Natural killer cell (primary cell): ENCODE results near the gene LRRFIP2. TPM values are rescaled to one million over a fixed set of nuclear protein-coding genes. Genes with fewer than 3 reads are reported as not detected.
"Not testable (repeated sequence)": the region's sequence is repeated elsewhere in the genome, so short reads cannot be mapped to it uniquely, and the experiment has no call there.

ENCODE experiments used
- ATAC-seq, 3 donors: fragments of 150-1000 bp in 2 of 3; fragments of 200-7000 bp in 1 of 3; cut with Tn5 transposase; 1 replicate in 1 of 3; 2 replicates in 2 of 3; pipeline ENCODE4 v1.10.0; 2021; ENCODE audit warnings: mild to moderate bottlenecking in 2 of 3, moderate library complexity in 2 of 3
- DNase-seq, 2 donors: peaks; one replicate each; pipeline versions ENCODE4 v3.0.0 to v3.0.0-alpha.2; 2013 to 2021; ENCODE audit warnings: mixed read lengths in 1 of 2
- H3K27ac ChIP-seq: one replicate; pipeline ENCODE4 v1.5.1; 2013; ENCODE audit warnings: mild to moderate bottlenecking, low read length
- H3K27me3 ChIP-seq: one replicate; pipeline ENCODE4 v1.6.1; 2013; ENCODE audit warnings: low read length; ENCODE audit not compliant: control insufficient read depth, insufficient read depth
- H3K36me3 ChIP-seq: one replicate; pipeline ENCODE4 v1.6.1; 2013; ENCODE audit warnings: low read length; ENCODE audit not compliant: control insufficient read depth, insufficient read depth
- H3K4me1 ChIP-seq: one replicate; pipeline ENCODE4 v1.6.1; 2013; ENCODE audit warnings: low read length; ENCODE audit not compliant: control insufficient read depth, insufficient read depth
- H3K4me3 ChIP-seq: one replicate; pipeline ENCODE4 v1.5.1; 2013; ENCODE audit warnings: low read length
- H3K9me3 ChIP-seq: one replicate; pipeline ENCODE4 v1.6.1; 2013; ENCODE audit warnings: low read length; ENCODE audit not compliant: control insufficient read depth, insufficient read depth
- H3K27ac Mint-ChIP-seq, 2 donors: one replicate each; pipeline ENCODE4 v1.8.0; 2022; ENCODE audit warnings: mild to moderate bottlenecking in 2 of 2, mixed read lengths in 2 of 2, moderate library complexity in 1 of 2
- H3K27me3 Mint-ChIP-seq, 2 donors: one replicate each; pipeline ENCODE4 v1.8.0; 2022; ENCODE audit warnings: low read depth in 2 of 2, mixed read lengths in 2 of 2
- H3K36me3 Mint-ChIP-seq: one replicate; pipeline ENCODE4 v1.8.0; 2022; ENCODE audit warnings: mixed read lengths
- H3K4me1 Mint-ChIP-seq, 2 donors: one replicate each; pipeline ENCODE4 v1.8.0; 2022; ENCODE audit warnings: mixed read lengths in 2 of 2
- H3K4me3 Mint-ChIP-seq: one replicate; pipeline ENCODE4 v1.8.0; 2022; ENCODE audit warnings: mild to moderate bottlenecking, moderate library complexity, mixed read lengths
- H3K9me3 Mint-ChIP-seq, 2 donors: one replicate each; pipeline ENCODE4 v1.8.0; 2022; ENCODE audit warnings: mixed read lengths in 2 of 2
- CTCF ChIP-seq: fragments of 200-600 bp; IDR thresholded peaks from one replicate; pipeline ENCODE4 v1.8.0; 2022; ENCODE audit warnings: antibody characterized with exemption
- WGBS: methylation state at CpG from one replicate; pipeline ENCODE4 v1.1.7; 2013; ENCODE audit warnings: missing lambda C conversion rate; ENCODE audit not compliant: insufficient coverage; 5-methylcytosine and 5-hydroxymethylcytosine counted together
- intact Hi-C: fragments of 100-400 bp; cut with micrococcal nuclease; formaldehyde crosslinking; loops from one replicate; pipeline ENCODE4 v1.14.2; 2022
- total RNA-seq, 4 donors: library from RNA; stranded (reverse); fragments of 120-200 nt in 1 of 4; gene quantifications; one replicate each; pipeline versions ENCODE4 v1.2.3 to v1.2.4, GENCODE V29; 2013 to 2022

LRRFIP2 gene
- total RNA-seq, 3 donors from 2014 or later (not counting 1 experiment from before 2014, with no cell fraction given), result 49.0 to 86.1 (median 66.0) TPM

- no peaks in the 10 kb centered on the region for H3K36me3 Mint-ChIP-seq
- H3K4me1 Mint-ChIP-seq, result peaks cover 26 to 39% of the 10 kb centered on the region in 2 donors
- no peaks in the 10 kb centered on the region for H3K27me3 Mint-ChIP-seq
- Histone ChIP-seq H3K27me3 (no peaks in the 10 kb centered on the region), H3K27ac (peak overlapping the region; percentile 55), H3K36me3 (no peaks in the 10 kb centered on the region), H3K4me3 (no peak overlapping the region), H3K4me1 (peaks cover 39% of the 10 kb centered on the region), H3K9me3 (no peaks in the 10 kb centered on the region)
- DNase-seq, result peak in 1 of 2 donors; percentile 68
- 53% methylated on average over 3 of the region's 3 CpGs for WGBS
- TF ChIP-seq CTCF, result no peak
- H3K9me3 Mint-ChIP-seq, result no peaks in the 10 kb centered on the region
- H3K27ac Mint-ChIP-seq, result peak overlapping the region; percentile 67 to 84
- intact Hi-C loops, result no loop called here
- ATAC-seq, result peak; percentile 70 to 77 (median 71)
- H3K4me3 Mint-ChIP-seq, result peak overlapping the region; percentile 73
Measured at GRCh38 chr3:37216597-37217097, 42.3 kb upstream of the LRRFIP2 start.

GRCh38 chr3:37214076-37214475, 39.7 kb upstream of the LRRFIP2 start:
- WGBS, result 76% methylated on average over 3 of the region's 3 CpGs
- Mint-ChIP-seq H3K27ac (peak overlapping the region; percentile 43 to 84), H3K4me3 (no peak overlapping the region), H3K9me3 (no peaks in the 10 kb centered on the region), H3K4me1 (peaks cover 22 to 35% of the 10 kb centered on the region in 2 donors), H3K27me3 (no peaks in the 10 kb centered on the region), H3K36me3 (no peaks in the 10 kb centered on the region)
- intact Hi-C loops, result no loop called here
- no peak for ATAC-seq
- no peak overlapping the region for H3K4me3 ChIP-seq
- H3K27me3 ChIP-seq, result no peaks in the 10 kb centered on the region
- H3K27ac ChIP-seq, result no peak overlapping the region
- no peaks in the 10 kb centered on the region for H3K36me3 ChIP-seq
- H3K4me1 ChIP-seq, result peaks cover 35% of the 10 kb centered on the region
- TF ChIP-seq CTCF, result no peak
- DNase-seq, result no peak
- no peaks in the 10 kb centered on the region for H3K9me3 ChIP-seq

- Mint-ChIP-seq H3K4me3 (no peak overlapping the region), H3K27ac (no peak overlapping the region), H3K36me3 (no peaks in the 10 kb centered on the region), H3K4me1 (no peaks in the 10 kb centered on the region), H3K9me3 (no peaks in the 10 kb centered on the region), H3K27me3 (no peaks in the 10 kb centered on the region)
- Histone ChIP-seq H3K36me3 (no peaks in the 10 kb centered on the region), H3K4me3 (no peak overlapping the region), H3K27me3 (no peaks in the 10 kb centered on the region), H3K9me3 (no peaks in the 10 kb centered on the region), H3K27ac (no peak overlapping the region), H3K4me1 (peaks cover under 1% of the 10 kb centered on the region)
- 97% methylated on average over 2 of the region's 4 CpGs for WGBS
- ATAC-seq (no peak), DNase-seq (no peak)
- no peak for TF ChIP-seq CTCF
- intact Hi-C loops, result no loop called here
Measured at GRCh38 chr3:37210230-37210629, 35.8 kb upstream of the LRRFIP2 start.

- H3K36me3 Mint-ChIP-seq, H3K27me3 ChIP-seq, H3K4me3 ChIP-seq, H3K4me1 Mint-ChIP-seq, H3K9me3 Mint-ChIP-seq, ATAC-seq, H3K9me3 ChIP-seq, H3K4me1 ChIP-seq, H3K27ac Mint-ChIP-seq, H3K27ac ChIP-seq, H3K27me3 Mint-ChIP-seq, H3K36me3 ChIP-seq, DNase-seq, intact Hi-C loops, H3K4me3 Mint-ChIP-seq: not testable (repeated sequence)
- WGBS, result 88% methylated on average over 3 of the region's 3 CpGs
Measured at GRCh38 chr3:37208576-37208975, 34.2 kb upstream of the LRRFIP2 start.

- ATAC-seq, H3K27ac ChIP-seq, H3K36me3 Mint-ChIP-seq, H3K4me1 ChIP-seq, H3K27me3 Mint-ChIP-seq, H3K4me3 Mint-ChIP-seq, intact Hi-C loops, H3K27ac Mint-ChIP-seq, H3K36me3 ChIP-seq, H3K4me3 ChIP-seq, H3K9me3 Mint-ChIP-seq, H3K4me1 Mint-ChIP-seq, DNase-seq, H3K27me3 ChIP-seq, H3K9me3 ChIP-seq: not testable (repeated sequence)
- 96% methylated on average over 2 of the region's 3 CpGs for WGBS
Measured at GRCh38 chr3:37208008-37208407, 33.6 kb upstream of the LRRFIP2 start.

GRCh38 chr3:37206041-37206440, 31.7 kb upstream of the LRRFIP2 start:
- intact Hi-C loops, DNase-seq, H3K36me3 Mint-ChIP-seq: not testable (repeated sequence)

More at GRCh38 chr3:37206041-37206440, 31.7 kb upstream of the LRRFIP2 start:
- H3K36me3 ChIP-seq, H3K9me3 ChIP-seq, H3K4me3 Mint-ChIP-seq, H3K4me3 ChIP-seq, H3K27me3 ChIP-seq, H3K27ac ChIP-seq, H3K9me3 Mint-ChIP-seq, H3K27ac Mint-ChIP-seq, H3K4me1 Mint-ChIP-seq, ATAC-seq, H3K4me1 ChIP-seq, H3K27me3 Mint-ChIP-seq: not testable (repeated sequence)
- WGBS, result 93% methylated on average over 3 of the region's 4 CpGs
